HG03342 (cell line): ENCODE results near the gene AKAP1.

Source experiments
- ATAC-seq: cut with Tn5 transposase; IDR thresholded peaks from one replicate; pipeline ENCODE4 v1.9.1; 2021; ENCODE audit warnings: mild to moderate bottlenecking, moderate library complexity; ENCODE audit not compliant: unreplicated experiment

The AKAP1 gene

DNA sequence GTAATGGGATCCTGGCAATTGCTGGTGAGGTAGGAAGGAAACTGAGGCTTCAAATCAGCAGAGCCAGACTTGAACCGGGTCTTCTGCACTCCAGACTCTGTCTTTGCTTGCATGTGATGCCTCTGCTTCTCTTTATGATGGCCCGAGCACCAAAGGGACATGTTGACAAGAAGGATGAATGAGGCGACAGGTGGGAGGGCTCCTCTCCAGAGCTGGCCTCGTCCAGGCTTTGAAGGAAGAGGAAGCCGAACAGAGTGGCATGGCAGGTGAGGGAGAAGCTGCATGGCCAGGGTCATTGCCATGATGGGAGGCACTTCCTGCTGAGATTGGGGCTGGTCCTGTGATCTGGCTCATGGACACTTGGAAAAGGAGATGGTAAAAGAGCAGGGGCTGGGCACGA, 40.8 kb downstream of the AKAP1 start:
- no peak for ATAC-seq

DNA sequence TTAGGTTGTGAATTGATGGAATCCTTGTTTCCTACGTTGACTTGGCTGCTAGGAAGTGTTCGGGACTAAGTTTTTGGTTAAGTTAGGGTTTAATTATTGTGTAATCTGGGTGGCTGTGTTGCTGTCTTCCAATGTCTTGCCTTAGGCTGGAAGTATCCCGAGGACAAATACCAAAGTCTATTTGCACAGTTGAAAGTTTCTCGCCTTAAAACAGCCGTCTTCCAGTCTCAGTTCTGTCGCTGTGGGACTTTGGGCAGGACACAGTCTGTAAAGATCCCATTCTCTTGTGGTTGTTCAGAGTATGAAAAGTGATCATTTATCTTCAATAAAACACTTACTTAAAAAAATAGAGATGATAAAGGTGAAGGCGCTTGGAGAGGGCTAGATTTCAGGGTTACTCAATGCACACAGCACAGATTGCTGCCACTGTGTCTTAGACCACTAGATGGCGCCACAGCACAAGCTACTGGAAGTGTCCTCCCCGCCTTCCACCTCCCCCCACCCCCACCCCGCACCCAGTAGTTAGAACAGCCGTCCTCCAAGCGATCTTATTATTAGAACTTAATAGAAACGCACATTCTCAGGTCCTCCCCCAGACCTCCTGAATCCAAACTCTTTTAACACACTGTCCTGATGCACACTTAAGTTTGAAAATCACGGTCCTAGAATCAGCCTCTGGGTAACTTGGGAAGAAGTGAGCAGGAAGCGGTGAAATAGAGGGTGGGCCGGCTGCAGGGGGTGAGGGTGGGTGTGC, 45.8 kb downstream of the AKAP1 start:
- peak; percentile 49 for ATAC-seq

DNA sequence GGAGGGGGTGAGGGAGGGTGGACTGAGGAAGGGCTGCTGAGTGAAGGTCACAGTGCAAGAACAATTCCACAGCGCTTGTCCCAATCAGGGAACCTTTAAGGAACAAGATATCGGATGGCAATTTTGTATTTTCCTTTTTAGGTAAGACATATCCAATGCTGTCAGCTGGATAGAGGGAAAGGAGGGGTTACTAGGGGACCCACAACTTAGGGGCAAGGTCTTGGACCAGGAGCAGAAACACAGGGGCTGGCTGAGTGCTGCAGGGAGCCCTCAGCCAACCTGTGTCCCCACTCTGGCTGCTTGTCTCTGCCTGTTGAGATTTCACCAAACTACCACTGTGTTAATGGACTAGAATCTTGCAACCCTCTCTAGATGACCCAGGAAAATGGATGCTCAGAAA, 47.6 kb downstream of the AKAP1 start:
- no peak for ATAC-seq

DNA sequence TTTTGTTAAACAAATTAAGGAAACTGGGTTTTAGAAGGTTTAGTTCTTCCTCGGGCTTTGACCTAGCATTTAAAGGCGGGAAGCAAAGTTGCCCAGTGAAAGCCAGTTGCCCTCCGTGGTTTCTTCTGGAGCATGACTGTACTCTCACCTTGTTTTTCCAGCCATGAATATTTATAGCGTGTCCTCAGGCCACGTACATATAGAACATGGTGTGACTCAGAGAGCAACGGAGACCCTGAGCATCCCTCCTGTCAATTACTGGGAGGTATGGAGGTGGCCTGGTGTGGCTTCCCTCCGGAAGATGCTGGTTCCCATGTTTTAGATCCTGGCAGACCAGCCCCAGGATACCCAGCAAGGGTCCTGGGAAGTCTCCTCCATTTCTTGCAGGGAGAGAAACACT, 48.4 kb downstream of the AKAP1 start:
- ATAC-seq = no peak

GRCh38 chr17:57135026-57135788, 50.2 kb downstream of the AKAP1 start:
- ATAC-seq = no peak

DNA sequence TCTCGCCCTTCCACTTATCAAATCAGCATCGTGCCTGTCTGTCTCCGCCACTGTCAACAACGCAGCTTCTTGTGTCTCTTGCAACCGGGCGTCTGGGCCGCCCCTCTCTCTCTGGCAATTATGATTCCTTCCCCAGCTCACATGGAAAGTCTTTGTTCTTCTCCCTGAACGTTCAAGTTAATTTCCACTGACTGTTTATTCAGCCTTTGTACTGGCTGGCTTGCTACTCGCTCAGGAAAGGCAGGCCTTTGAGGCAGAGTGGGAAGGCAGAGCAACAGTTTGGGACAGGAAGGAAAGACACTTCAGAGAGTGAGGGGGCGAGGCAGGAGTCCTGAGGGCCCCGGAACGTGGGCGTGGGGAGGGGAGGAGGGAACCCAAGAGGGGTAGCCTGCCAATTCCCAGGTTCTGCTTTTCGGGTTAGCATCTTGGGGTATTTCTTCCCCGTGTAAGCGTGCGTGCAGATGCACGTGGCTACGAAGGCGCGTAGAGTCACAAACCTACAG, 50.8 kb downstream of the AKAP1 start:
- no peak for ATAC-seq

GRCh38 chr17:57136355-57136754, 51.3 kb downstream of the AKAP1 start:
- no peak for ATAC-seq

DNA sequence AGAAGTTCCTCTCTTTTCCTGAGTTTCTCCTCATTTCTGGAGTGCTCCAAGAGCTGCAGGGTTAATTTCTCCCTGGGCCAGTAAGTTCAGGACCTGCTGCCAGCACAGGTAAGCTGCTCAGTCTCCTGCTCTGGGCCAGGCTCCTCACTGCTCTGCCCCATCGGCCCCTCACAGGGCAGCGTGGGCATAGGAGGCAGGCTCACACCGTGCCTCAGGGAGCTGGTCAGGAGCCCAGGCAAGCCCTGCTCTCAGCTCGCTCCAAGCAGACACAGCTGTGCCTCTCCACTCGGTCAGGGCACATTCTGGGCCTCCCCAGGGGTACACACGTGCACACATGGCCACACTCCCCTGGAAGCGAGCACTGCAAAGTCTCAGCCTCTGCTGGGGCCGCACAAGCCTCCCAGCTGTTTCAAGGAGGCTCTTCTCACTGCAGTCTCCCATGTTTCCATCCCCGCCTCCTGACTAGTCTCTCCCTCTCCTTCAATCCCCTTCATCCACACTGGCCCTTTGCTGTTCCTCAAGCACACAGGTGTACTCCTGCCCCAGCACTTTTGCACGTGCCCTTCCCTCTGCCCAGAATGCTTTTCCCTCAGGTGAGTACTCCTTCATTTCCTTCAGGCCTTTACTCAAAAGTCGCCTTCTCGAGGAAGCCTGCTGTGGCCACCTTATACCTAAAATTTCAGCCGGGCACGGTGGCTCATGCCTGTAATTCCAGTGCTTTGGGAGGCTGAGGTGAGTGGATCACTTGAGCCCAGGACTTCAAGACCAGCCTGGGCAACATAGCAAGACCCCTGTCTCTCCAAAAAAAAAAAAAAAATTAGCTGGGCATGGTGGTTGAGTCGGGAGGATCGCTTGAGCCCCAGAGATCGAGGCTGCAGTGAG, 53.2 kb downstream of the AKAP1 start:
- no peak for ATAC-seq

DNA sequence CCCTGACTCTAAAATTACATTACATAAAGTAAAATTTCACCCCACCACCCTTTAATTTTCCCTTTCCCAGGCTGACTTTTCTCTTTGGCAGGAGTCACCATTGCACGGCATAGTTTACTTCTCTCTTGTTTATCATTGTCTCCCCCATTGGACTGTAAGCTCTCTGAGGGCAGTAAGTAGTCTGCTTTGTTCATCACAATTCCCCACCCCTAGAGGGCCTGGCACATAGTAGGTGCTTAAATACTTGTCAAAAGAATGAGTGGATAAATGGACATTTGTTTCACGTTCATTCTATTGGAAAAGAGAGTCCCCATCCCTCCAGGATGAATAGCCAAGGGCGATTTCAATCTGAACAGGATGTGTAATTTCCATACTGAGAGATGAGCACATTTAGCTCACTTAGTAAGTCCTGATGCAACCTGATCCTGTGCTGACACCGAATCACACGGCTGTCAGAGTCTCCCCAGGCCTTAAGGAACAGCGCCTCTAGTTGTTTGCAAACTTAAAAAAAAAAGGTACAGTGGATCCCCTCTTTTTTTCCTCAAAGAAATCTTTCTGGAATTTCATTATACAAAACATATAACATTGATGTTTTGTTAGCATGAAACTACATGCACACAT, 54.0 kb downstream of the AKAP1 start:
- no peak for ATAC-seq

GRCh38 chr17:57140316-57140715, 55.3 kb downstream of the AKAP1 start:
- ATAC-seq = no peak

GRCh38 chr17:57142925-57143324, 57.9 kb downstream of the AKAP1 start:
- no peak for ATAC-seq

DNA sequence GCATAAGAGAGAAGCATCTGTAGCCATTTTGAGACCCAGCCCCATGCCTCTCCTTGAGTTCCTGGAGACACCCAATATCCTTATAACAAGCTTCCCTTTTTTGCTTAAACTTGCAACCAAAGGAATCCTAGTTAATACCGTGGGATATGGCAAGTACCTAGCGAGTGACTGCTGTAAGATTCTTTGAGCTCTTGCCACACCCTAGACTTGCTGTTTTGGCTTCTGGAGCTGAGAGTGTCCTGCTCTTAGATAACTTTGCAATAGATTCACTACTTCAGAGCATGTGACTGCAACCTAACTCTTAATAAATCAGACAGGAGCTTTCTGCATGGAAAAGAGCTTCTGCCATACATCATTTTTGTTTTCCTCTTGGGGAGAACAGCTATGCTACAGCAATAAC, 58.3 kb downstream of the AKAP1 start:
- ATAC-seq = no peak

DNA sequence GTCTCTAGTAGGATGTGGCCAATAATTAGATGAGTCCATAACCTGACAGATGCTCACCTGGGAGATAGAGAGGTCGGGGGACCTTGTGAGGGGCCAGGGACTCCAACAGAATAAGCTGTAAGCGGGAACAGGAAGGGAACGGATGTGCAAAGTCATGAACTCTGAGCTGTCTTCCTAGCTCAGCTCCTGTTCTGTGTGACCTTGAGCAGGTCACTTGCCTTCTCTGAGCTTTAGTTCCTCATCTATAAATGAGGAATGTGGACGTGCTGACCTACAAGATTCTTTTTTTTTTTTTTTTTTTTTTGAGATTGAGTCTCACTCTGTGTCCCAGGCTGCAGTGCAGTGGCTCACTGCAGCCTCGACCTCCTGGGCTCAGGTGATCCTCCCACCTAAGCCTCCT, 58.9 kb downstream of the AKAP1 start:
- no peak for ATAC-seq

GRCh38 chr17:57144567-57144966, 59.5 kb downstream of the AKAP1 start:
- no peak for ATAC-seq

DNA sequence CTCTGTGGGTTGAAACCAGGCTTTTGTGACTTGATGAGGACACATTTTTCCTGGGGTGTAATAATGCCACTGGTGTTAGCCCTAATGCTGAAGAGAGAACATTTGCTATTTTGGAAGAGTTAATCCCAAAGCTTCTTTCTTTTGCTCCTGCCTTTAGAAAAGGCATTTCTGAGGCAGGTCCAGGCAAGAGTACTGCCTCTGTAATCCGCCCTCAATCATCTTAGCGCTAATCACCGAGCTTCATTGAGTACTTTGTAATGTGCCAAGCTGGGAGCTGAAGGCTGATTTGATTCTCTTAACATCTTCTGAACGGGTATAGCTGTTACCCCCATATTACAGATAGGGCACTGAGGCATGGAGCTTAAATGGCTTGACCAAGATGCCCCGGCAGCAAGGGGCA, 60.3 kb downstream of the AKAP1 start:
- no peak for ATAC-seq

GRCh38 chr17:57146273-57146672, 61.2 kb downstream of the AKAP1 start:
- ATAC-seq = no peak

- no peak for ATAC-seq
Measured at GRCh38 chr17:57151798-57152197, 66.8 kb downstream of the AKAP1 start.

GRCh38 chr17:57152967-57153528, 68.0 kb downstream of the AKAP1 start:
- ATAC-seq = no peak

DNA sequence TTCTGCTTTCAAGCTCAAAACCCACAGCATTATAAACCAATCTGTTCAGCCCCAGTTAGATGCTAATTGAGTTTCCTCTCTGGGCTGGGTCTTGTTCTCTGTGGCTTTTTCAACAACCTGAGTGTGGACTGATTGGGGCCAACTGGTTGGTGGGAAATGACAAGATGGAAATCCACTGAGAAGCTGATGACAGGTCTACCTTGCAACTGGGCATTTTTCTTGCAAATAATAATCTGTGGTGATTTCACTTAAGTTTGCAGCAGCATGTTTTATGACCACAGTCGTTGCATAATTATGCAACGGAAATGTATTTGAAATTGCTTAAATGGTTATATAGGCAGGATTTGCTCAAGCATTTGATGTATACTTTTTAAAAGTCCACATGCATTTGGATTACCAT, 69.9 kb downstream of the AKAP1 start:
- ATAC-seq = no peak

DNA sequence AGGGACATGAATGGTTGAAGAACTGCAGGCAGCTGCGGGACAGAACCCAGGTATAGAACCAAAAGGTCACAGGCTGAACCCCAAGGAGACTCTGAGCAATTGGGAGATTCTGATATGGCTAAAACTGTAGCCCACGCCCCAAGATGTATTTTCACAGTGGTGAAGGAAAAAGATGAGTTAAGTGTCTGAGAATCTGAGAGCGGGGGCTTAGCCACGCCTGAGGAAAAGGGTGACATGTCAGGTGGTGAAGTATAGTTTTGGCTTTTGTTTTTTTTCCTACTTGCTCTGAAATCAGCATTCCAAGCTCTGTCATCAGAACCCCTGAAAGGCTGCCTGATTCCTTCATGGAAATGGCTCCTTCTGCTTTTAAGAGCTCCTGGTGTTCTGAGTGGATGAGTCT, 73.3 kb downstream of the AKAP1 start:
- no peak for ATAC-seq

GRCh38 chr17:57158795-57159194, 73.7 kb downstream of the AKAP1 start:
- ATAC-seq = no peak
